Muscle layer of colon (tissue), 2 donors: ENCODE results near the gene AXDND1.
"Not testable (repeated sequence)": the region's sequence is repeated elsewhere in the genome, so short reads cannot be mapped to it uniquely, and the experiment has no call there.

Source experiments
- H3K27ac ChIP-seq: one replicate; pipeline ENCODE4 v1.7.0; 2013; ENCODE audit warnings: low read depth, mild to moderate bottlenecking, low read length, moderate library complexity
- H3K27me3 ChIP-seq, 2 donors: one replicate each; pipeline ENCODE4 v1.7.0; 2013; ENCODE audit warnings: low read length in 2 of 2, mild to moderate bottlenecking in 2 of 2; ENCODE audit not compliant: insufficient read depth in 2 of 2, control insufficient read depth in 1 of 2
- H3K36me3 ChIP-seq: one replicate; pipeline ENCODE4 v1.7.0; 2013; ENCODE audit warnings: mild to moderate bottlenecking, low read length; ENCODE audit not compliant: insufficient read depth
- H3K4me1 ChIP-seq: one replicate; pipeline ENCODE4 v1.7.0; 2013; ENCODE audit warnings: mild to moderate bottlenecking, low read length; ENCODE audit not compliant: insufficient read depth
- H3K4me3 ChIP-seq, 2 donors: one replicate each; pipeline ENCODE4 v1.7.0; 2013; ENCODE audit warnings: low read length in 2 of 2, low read depth in 1 of 2, mild to moderate bottlenecking in 1 of 2, moderate library complexity in 1 of 2
- H3K9ac ChIP-seq: one replicate; pipeline ENCODE4 v1.7.0; 2013; ENCODE audit warnings: low read length
- H3K9me3 ChIP-seq: one replicate; pipeline ENCODE4 v1.7.0; 2013; ENCODE audit warnings: mild to moderate bottlenecking, low read length
- donor health status: abdominal sarcoma.
- donor health status: Adenocarcinoma of cecum.

Gene AXDND1

DNA sequence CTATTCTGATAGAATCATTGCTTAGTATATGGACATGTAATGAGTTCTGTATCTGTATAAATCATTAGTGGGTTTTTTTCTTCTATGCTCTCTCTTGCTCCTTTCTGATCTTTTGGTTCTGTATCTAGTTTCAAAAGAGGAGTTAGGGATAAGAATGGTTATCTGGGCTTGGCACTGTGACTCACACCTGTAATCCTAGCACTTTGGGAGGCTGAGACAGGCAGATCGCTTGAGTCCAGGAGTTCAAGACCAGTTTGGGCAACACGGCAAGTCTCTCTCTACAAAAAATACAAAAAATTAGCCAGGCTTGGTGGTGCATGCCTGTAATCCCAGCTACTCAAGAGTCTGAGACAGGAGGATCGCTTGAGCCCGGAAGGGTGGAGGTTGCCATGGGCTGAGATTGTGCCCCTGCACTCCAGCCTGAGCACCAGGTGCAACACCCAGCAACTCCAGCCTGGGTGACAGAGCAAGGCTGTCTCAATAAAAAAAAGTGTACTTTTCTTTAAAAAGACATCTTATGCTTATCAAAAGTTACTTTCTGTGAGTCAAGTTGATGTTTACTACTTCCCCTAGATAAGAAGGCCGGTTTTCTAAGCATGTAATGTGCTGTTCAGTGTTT, 27.7 kb upstream of the AXDND1 start:
- no peaks in the 10 kb centered on the region for H3K27me3 ChIP-seq
- H3K9me3 ChIP-seq: no peaks in the 10 kb centered on the region
- no peak overlapping the region for H3K9ac ChIP-seq
- H3K4me3 ChIP-seq: no peak overlapping the region
- no peaks in the 10 kb centered on the region for H3K4me1 ChIP-seq
- H3K36me3 ChIP-seq: peaks cover 8% of the 10 kb centered on the region
- no peak overlapping the region for H3K27ac ChIP-seq

DNA sequence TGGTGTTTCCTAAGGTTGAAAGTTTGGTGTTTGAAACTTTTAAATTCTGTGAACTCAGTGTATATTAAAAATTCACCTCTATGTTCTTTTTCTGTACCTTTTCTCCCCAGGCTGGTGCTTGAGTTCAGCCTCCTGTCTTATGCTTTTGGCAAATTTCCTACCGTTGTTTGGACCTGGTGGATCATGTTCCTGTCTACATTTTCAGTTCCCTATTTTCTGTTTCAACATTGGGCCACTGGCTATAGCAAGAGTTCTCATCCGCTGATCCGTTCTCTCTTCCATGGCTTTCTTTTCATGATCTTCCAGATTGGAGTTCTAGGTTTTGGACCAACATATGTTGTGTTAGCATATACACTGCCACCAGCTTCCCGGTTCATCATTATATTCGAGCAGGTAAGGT, 24.9 kb upstream of the AXDND1 start:
- Histone ChIP-seq H3K4me1 (no peaks in the 10 kb centered on the region), H3K9ac (no peak overlapping the region), H3K9me3 (no peaks in the 10 kb centered on the region), H3K36me3 (peaks cover 16% of the 10 kb centered on the region), H3K27me3 (no peaks in the 10 kb centered on the region), H3K4me3 (no peak overlapping the region), H3K27ac (no peak overlapping the region)

GRCh38 chr1:179341943-179342547, 23.7 kb upstream of the AXDND1 start:
- no peaks in the 10 kb centered on the region for H3K4me1 ChIP-seq
- H3K27ac ChIP-seq: no peak overlapping the region
- no peaks in the 10 kb centered on the region for H3K9me3 ChIP-seq
- H3K36me3 ChIP-seq: peaks cover 21% of the 10 kb centered on the region
- no peaks in the 10 kb centered on the region for H3K27me3 ChIP-seq
- no peak overlapping the region for H3K9ac ChIP-seq
- no peak overlapping the region for H3K4me3 ChIP-seq

DNA sequence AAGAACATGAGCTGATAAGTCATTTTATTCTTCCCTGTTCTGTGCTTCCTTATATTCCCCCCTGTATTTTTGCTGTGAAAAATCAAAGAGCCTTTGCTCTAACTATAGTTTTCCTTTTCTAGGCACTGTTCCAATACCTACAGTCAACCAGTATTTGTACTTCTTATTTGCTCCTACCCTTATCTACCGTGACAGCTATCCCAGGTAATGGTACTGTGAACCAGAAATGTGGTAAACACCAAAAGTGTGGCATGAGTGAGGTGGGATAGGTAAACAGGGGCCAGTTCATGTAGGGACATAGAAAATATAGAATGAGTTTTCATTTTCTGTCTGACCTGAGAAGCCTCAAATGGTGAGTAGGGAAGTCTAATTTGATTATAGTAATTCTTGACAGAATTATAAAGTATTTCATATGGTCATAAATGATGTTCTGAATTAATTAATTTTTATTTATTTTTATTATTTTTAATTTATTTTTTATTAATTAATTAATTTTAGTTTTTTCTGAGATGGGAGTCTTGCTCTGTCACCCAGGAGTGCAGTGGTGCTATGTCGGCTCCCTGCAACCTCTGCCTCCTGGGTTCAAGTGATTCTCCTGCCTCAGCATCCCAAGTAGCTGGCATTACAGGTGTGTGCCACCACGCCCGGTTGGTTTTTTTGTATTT, 22.9 kb upstream of the AXDND1 start:
- Histone ChIP-seq H3K36me3 (peaks cover 24% of the 10 kb centered on the region), H3K27ac (no peak overlapping the region), H3K27me3 (no peaks in the 10 kb centered on the region), H3K9me3 (no peaks in the 10 kb centered on the region), H3K9ac (no peak overlapping the region), H3K4me3 (no peak overlapping the region), H3K4me1 (no peaks in the 10 kb centered on the region)

- Histone ChIP-seq H3K4me3 (no peak overlapping the region), H3K27ac (no peak overlapping the region), H3K27me3 (no peaks in the 10 kb centered on the region), H3K36me3 (peaks cover 27% of the 10 kb centered on the region), H3K9me3 (no peaks in the 10 kb centered on the region), H3K4me1 (no peaks in the 10 kb centered on the region), H3K9ac (no peak overlapping the region)
Measured at GRCh38 chr1:179351281-179351680, 14.5 kb upstream of the AXDND1 start.

DNA sequence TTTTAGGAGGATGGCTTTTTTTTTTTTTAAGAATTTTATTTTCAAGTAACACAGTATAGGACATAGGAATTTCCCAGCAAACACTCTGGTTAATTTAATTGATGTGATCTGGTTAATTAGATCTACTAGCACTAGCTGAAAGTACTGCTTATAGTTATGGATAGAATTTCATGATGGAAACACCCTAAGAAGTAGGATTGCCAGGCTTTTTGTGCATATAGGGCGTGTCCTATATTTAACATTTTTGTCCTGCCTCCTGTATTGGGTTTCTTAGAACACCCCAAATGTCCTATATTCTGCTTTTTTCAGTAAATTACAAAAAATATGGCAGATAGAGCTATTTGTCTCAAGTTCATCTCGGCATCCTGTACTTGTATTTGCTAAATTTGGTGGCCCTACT, 13.5 kb upstream of the AXDND1 start:
- Histone ChIP-seq H3K27ac (no peak overlapping the region), H3K36me3 (peaks cover 22% of the 10 kb centered on the region), H3K9ac (no peak overlapping the region), H3K27me3 (no peaks in the 10 kb centered on the region), H3K4me3 (no peak overlapping the region), H3K9me3 (no peaks in the 10 kb centered on the region), H3K4me1 (no peaks in the 10 kb centered on the region)

GRCh38 chr1:179353546-179353945, 12.2 kb upstream of the AXDND1 start:
- Histone ChIP-seq H3K9ac (no peak overlapping the region), H3K27me3 (no peaks in the 10 kb centered on the region), H3K4me1 (no peaks in the 10 kb centered on the region), H3K27ac (no peak overlapping the region), H3K4me3 (no peak overlapping the region), H3K9me3 (no peaks in the 10 kb centered on the region), H3K36me3 (peaks cover 13% of the 10 kb centered on the region)

GRCh38 chr1:179361631-179362030, 4.1 kb upstream of the AXDND1 start:
- not testable (repeated sequence) for H3K27me3 ChIP-seq, H3K27ac ChIP-seq, H3K9ac ChIP-seq, H3K36me3 ChIP-seq, H3K4me3 ChIP-seq, H3K4me1 ChIP-seq, H3K9me3 ChIP-seq

GRCh38 chr1:179366093-179366800, 476 bp downstream of the AXDND1 start:
- Histone ChIP-seq H3K9me3 (no peaks in the 10 kb centered on the region), H3K27ac (peak overlapping the region; percentile 80), H3K4me3 (peak overlapping the region; percentile 84 to 85), H3K4me1 (peaks cover 3% of the 10 kb centered on the region), H3K27me3 (no peaks in the 10 kb centered on the region), H3K36me3 (no peaks in the 10 kb centered on the region), H3K9ac (peak overlapping the region; percentile 78)

- H3K9ac ChIP-seq: no peak overlapping the region
- no peak overlapping the region for H3K4me3 ChIP-seq
- H3K27ac ChIP-seq: no peak overlapping the region
- H3K9me3 ChIP-seq: no peaks in the 10 kb centered on the region
- H3K36me3 ChIP-seq: no peaks in the 10 kb centered on the region
- peaks cover 3% of the 10 kb centered on the region for H3K4me1 ChIP-seq
- no peaks in the 10 kb centered on the region for H3K27me3 ChIP-seq
Measured at GRCh38 chr1:179369751-179370341, 4.1 kb downstream of the AXDND1 start.

DNA sequence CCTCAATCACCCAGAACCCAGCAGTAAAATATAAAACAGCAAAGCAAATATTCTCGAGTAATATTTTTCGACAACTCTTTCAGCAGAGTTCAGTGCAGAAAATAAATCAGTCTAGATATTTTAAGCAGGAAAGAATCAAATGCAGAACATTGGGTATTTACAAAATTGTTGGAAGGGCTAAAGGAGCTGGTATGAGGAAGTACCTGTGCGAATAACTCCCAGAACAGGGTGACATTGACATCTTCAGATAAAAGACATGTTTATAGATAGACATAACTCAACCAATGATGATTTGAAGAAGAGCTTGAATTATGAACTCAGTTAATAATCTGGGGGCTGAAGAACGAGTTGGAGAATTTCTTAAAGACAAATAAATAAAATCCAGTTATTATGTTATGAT, 6.4 kb downstream of the AXDND1 start:
- Histone ChIP-seq H3K4me3 (no peak overlapping the region), H3K27me3 (no peaks in the 10 kb centered on the region), H3K4me1 (no peaks in the 10 kb centered on the region), H3K9me3 (no peaks in the 10 kb centered on the region), H3K27ac (no peak overlapping the region), H3K36me3 (no peaks in the 10 kb centered on the region), H3K9ac (no peak overlapping the region)
